ENCODE data around the gene LOX.

LOX gene

GRCh38 chr5:122015471-122015870, 62.6 kb downstream of the LOX start:
- DNase-seq (ENCODE audit: low read depth in 2 of 2): no peak
- TF ChIP-seq CTCF (IDR thresholded peaks at IDR 0.05; ENCODE audit: low read depth, low read length): no peak

GRCh38 chr5:122014236-122014935, 63.7 kb downstream of the LOX start:
- TF ChIP-seq CTCF (IDR thresholded peaks at IDR 0.05; ENCODE audit: low read depth, low read length): no peak

More at GRCh38 chr5:122015471-122015870, 62.6 kb downstream of the LOX start:
- H3K4me3 ChIP-seq (replicated peaks in 1 of 2; ENCODE audit: low read depth in 2 of 2, low read length in 2 of 2): no peak overlapping the region

More at GRCh38 chr5:122014236-122014935, 63.7 kb downstream of the LOX start:
- DNase-seq (ENCODE audit: low read depth in 2 of 2): peak; percentile 25 to 32
- H3K4me3 ChIP-seq (replicated peaks in 1 of 2; ENCODE audit: low read depth in 2 of 2, low read length in 2 of 2): no peak overlapping the region

All from cardiac fibroblast (primary cell).